HepG2 (cell line): ENCODE results near the gene RAB3B.

ENCODE experiments used
- ARNT2 ChIP-seq: sonication (generic); formaldehyde crosslinking; IDR thresholded peaks from 2 replicates; pipeline ENCODE4 v1.8.0; 2022; ENCODE audit warnings: mild to moderate bottlenecking, low read depth, missing genetic modification reagents, moderate library complexity
- CTCF ChIP-seq: sonication (generic); formaldehyde crosslinking; IDR thresholded peaks from 2 replicates; pipeline ENCODE4 v1.5.0; 2020; ENCODE audit warnings: mild to moderate bottlenecking, missing genetic modification reagents, moderate library complexity
- KAT7 ChIP-seq: IDR thresholded peaks from 2 replicates; pipeline ENCODE4 v1.6.1; 2018; ENCODE audit warnings: borderline replicate concordance, missing compliant biosample characterization
- NR3C1 ChIP-seq: sonication (generic); formaldehyde crosslinking; IDR thresholded peaks from 2 replicates; pipeline ENCODE4 v1.4.0; 2020; ENCODE audit warnings: missing genetic modification reagents
- SRSF9 ChIP-seq: fragments of 200-400 bp; formaldehyde crosslinking; IDR thresholded peaks from 2 replicates; pipeline ENCODE4 v1.6.1; 2018; ENCODE audit warnings: borderline replicate concordance, mild to moderate bottlenecking, low read depth, low read length; ENCODE audit not compliant: insufficient read depth, poor library complexity, severe bottlenecking
- ZNF207 ChIP-seq: fragments of 450-650 bp; IDR thresholded peaks from 2 replicates; pipeline ENCODE4 v1.6.1; 2016; ENCODE audit warnings: antibody characterized with exemption, borderline replicate concordance
- ZNF253 ChIP-seq: sonication (generic); formaldehyde crosslinking; IDR thresholded peaks from 2 replicates; pipeline ENCODE4 v1.8.0; 2022; ENCODE audit warnings: mild to moderate bottlenecking, missing genetic modification reagents, borderline replicate concordance

- TF ChIP-seq SRSF9 (no peak), KAT7 (CRISPR knock-in tag) (no peak), NR3C1 (no peak), ZNF253 (CRISPR knock-in tag) (no peak), ARNT2 (CRISPR knock-in tag) (no peak), CTCF (CRISPR knock-in tag) (no peak), ZNF207 (no peak)
Observed at GRCh38 chr1:51859333-51859732, 131.2 kb downstream of the RAB3B start.
